H1 (cell line): ENCODE results near the gene WDR91. TPM values are rescaled to one million over a fixed set of nuclear protein-coding genes. Genes with fewer than 3 reads are reported as not detected.

Experiments
- CTCF ChIA-PET: fragments of 300-600 bp; sonication (Branson Sonifier 250); formaldehyde crosslinking; loops from one replicate; lab custom pipeline; 2021; ENCODE audit not compliant: partially characterized antibody; lab: Charles Lee
- POLR2A ChIA-PET: fragments of 300-600 bp; sonication (Branson Sonifier 250); formaldehyde crosslinking; loops from one replicate; lab custom pipeline; 2021; ENCODE audit warnings: inconsistent platforms; ENCODE audit not compliant: partially characterized antibody; lab: Charles Lee
- DNase-seq, 2 experiments: peaks; one replicate each; pipeline versions ENCODE4 v3.0.0 to v3.0.0-alpha.2; 2010 to 2022; ENCODE audit warnings: low spot score in 2 of 2, low read depth in 1 of 2, mixed read lengths in 1 of 2
- FAIRE-seq: peaks from 2 replicates; lab custom pipeline; 2011; peaks lifted over from hg19 to GRCh38; lab: Jason Lieb, UNC
- H2AFZ ChIP-seq: 2 replicates; pipeline ENCODE4 v1.8.1; 2012; ENCODE audit warnings: low read length, inconsistent platforms
- H2AK5ac ChIP-seq: 2 replicates; pipeline ENCODE4 v1.6.1; 2013; ENCODE audit warnings: low read depth, low read length
- H2BK120ac ChIP-seq: replicated peaks from 2 replicates; pipeline ENCODE3; 2013; ENCODE audit warnings: low read depth, low read length, inconsistent platforms
- H2BK12ac ChIP-seq: 2 replicates; pipeline ENCODE4 v1.6.1; 2013; ENCODE audit warnings: low read depth, low read length
- H2BK15ac ChIP-seq: 2 replicates; pipeline ENCODE4 v1.6.1; 2013; ENCODE audit warnings: low read length
- H2BK20ac ChIP-seq: 2 replicates; pipeline ENCODE4 v1.6.1; 2013; ENCODE audit warnings: low read length
- H2BK5ac ChIP-seq: 2 replicates; pipeline ENCODE4 v1.6.1; 2013; ENCODE audit warnings: low read depth, low read length
- H3K14ac ChIP-seq: 2 replicates; pipeline ENCODE4 v1.6.1; 2013; ENCODE audit warnings: inconsistent platforms; ENCODE audit not compliant: insufficient read length
- H3K18ac ChIP-seq: 2 replicates; pipeline ENCODE4 v1.6.1; 2013; ENCODE audit warnings: low read length; ENCODE audit errors: extremely low read depth
- H3K23ac ChIP-seq: 2 replicates; pipeline ENCODE4 v1.6.1; 2013; ENCODE audit warnings: inconsistent platforms; ENCODE audit not compliant: insufficient read length
- H3K23me2 ChIP-seq: 2 replicates; pipeline ENCODE4 v1.6.1; 2013; ENCODE audit warnings: low read depth, low read length
- H3K27ac ChIP-seq: 2 replicates; pipeline ENCODE4 v1.6.1; 2011; ENCODE audit warnings: low read depth, low read length, inconsistent platforms
- H3K27me3 ChIP-seq, 4 experiments: replicated peaks in 1 of 4; 1 replicate in 1 of 4; 2 replicates in 3 of 4; pipeline versions ENCODE4 v1.6.1 to v1.8.1; 2011 to 2013; ENCODE audit warnings: low read length in 3 of 4, mild to moderate bottlenecking in 3 of 4, inconsistent platforms in 2 of 4, mixed read lengths in 2 of 4, moderate library complexity in 1 of 4; ENCODE audit not compliant: control insufficient read depth in 3 of 4, insufficient read depth in 3 of 4; ENCODE audit errors: extremely low read depth in 1 of 4
- H3K36me3 ChIP-seq, 4 experiments: 2 replicates each; pipeline versions ENCODE4 v1.6.1 to v1.8.1; 2011 to 2013; ENCODE audit warnings: mild to moderate bottlenecking in 4 of 4, low read length in 3 of 4, moderate library complexity in 2 of 4, control low read depth in 1 of 4, inconsistent platforms in 1 of 4; ENCODE audit not compliant: insufficient read depth in 4 of 4, control insufficient read depth in 2 of 4
- H3K4ac ChIP-seq: replicated peaks from 2 replicates; pipeline ENCODE3; 2013; ENCODE audit warnings: low read length, low read depth, mixed read lengths, inconsistent platforms; ENCODE audit not compliant: insufficient read length
- H3K4me1 ChIP-seq, 4 experiments: replicated peaks in 1 of 4; 1 replicate in 1 of 4; 2 replicates in 3 of 4; pipeline versions ENCODE4 v1.6.1 to v1.8.1; 2011 to 2013; ENCODE audit warnings: low read length in 3 of 4, inconsistent platforms in 2 of 4, mixed read lengths in 1 of 4; ENCODE audit not compliant: insufficient read depth in 4 of 4, control insufficient read depth in 3 of 4
- H3K4me2 ChIP-seq, 2 experiments: 2 replicates each; pipeline versions ENCODE4 v1.6.1 to v1.8.1; 2011 to 2013; ENCODE audit warnings: low read depth in 2 of 2, low read length in 2 of 2, control low read depth in 1 of 2, inconsistent platforms in 1 of 2, mild to moderate bottlenecking in 1 of 2; ENCODE audit not compliant: insufficient read depth in 1 of 2
- H3K4me3 ChIP-seq, 4 experiments: fragments of 200-600, 300-600 bp in 1 of 4; sonication (generic), shearing (Covaris generic), sonication (Bioruptor Twin) in 1 of 4; 2 replicates each; pipeline versions ENCODE4 v1.5.1 to v1.8.1; 2011 to 2016; ENCODE audit warnings: low read length in 4 of 4, low read depth in 3 of 4, control low read depth in 2 of 4, inconsistent platforms in 2 of 4, mild to moderate bottlenecking in 2 of 4, mixed read lengths in 1 of 4, moderate library complexity in 1 of 4; ENCODE audit not compliant: insufficient read depth in 2 of 4; ENCODE audit errors: extremely low read depth in 1 of 4
- H3K56ac ChIP-seq: replicated peaks from 2 replicates; pipeline ENCODE3; 2013; ENCODE audit warnings: low read depth, mild to moderate bottlenecking, mixed read lengths, low read length, inconsistent platforms; ENCODE audit not compliant: insufficient read length
- H3K79me1 ChIP-seq: 2 replicates; pipeline ENCODE4 v1.6.1; 2013; ENCODE audit warnings: low read depth, low read length, control low read depth
- H3K79me2 ChIP-seq, 2 experiments: 2 replicates each; pipeline versions ENCODE4 v1.6.1 to v1.8.1; 2012 to 2013; ENCODE audit warnings: low read length in 2 of 2, mild to moderate bottlenecking in 2 of 2, inconsistent platforms in 1 of 2; ENCODE audit not compliant: insufficient read depth in 2 of 2, control insufficient read depth in 1 of 2
- H3K9ac ChIP-seq, 4 experiments: replicated peaks in 1 of 4; 1 replicate in 1 of 4; 2 replicates in 3 of 4; pipeline versions ENCODE4 v1.6.1 to v1.8.1; 2011 to 2013; ENCODE audit warnings: low read depth in 3 of 4, low read length in 3 of 4, control low read depth in 2 of 4, mild to moderate bottlenecking in 2 of 4, moderate library complexity in 2 of 4, inconsistent platforms in 1 of 4; ENCODE audit errors: extremely low read depth in 1 of 4
- H3K9me3 ChIP-seq, 2 experiments: 2 replicates each; pipeline versions ENCODE4 v1.6.1 to v1.8.1; 2012 to 2013; ENCODE audit warnings: mild to moderate bottlenecking in 2 of 2, moderate library complexity in 2 of 2, control low read depth in 1 of 2, inconsistent platforms in 1 of 2, low read depth in 1 of 2, low read length in 1 of 2, mixed read lengths in 1 of 2; ENCODE audit not compliant: insufficient read depth in 2 of 2
- H4K20me1 ChIP-seq, 2 experiments: replicated peaks in 1 of 2; 2 replicates each; pipeline versions ENCODE3 to v1.8.1; 2011 to 2013; ENCODE audit warnings: inconsistent platforms in 2 of 2, low read length in 2 of 2, mild to moderate bottlenecking in 1 of 2; ENCODE audit not compliant: insufficient read depth in 2 of 2, control insufficient read depth in 1 of 2
- H4K5ac ChIP-seq: 2 replicates; pipeline ENCODE4 v1.6.1; 2013; ENCODE audit warnings: low read length, low read depth, mixed read lengths, inconsistent platforms; ENCODE audit not compliant: insufficient read length
- H4K8ac ChIP-seq: 2 replicates; pipeline ENCODE4 v1.8.0; 2013; ENCODE audit warnings: mild to moderate bottlenecking, moderate library complexity, low read length, inconsistent platforms; ENCODE audit not compliant: insufficient read depth; ENCODE audit errors: extremely low read depth
- H4K91ac ChIP-seq: replicated peaks from 2 replicates; pipeline ENCODE3; 2013; ENCODE audit warnings: low read length, mixed read lengths, inconsistent platforms; ENCODE audit not compliant: insufficient read length
- NANOG ChIP-seq: IDR thresholded peaks from 2 replicates; pipeline ENCODE4 v1.6.1; 2011; ENCODE audit warnings: low read length, low read depth, mild to moderate bottlenecking, inconsistent platforms; ENCODE audit not compliant: insufficient read depth, poor library complexity, severe bottlenecking
- RFX5 ChIP-seq: IDR thresholded peaks from 2 replicates; pipeline ENCODE4 v1.6.1; 2011; ENCODE audit warnings: low read depth, low read length, improper control_type of control experiment, borderline replicate concordance
- SRF ChIP-seq: IDR thresholded peaks from 2 replicates; pipeline ENCODE4 v1.6.1; 2011; ENCODE audit warnings: mild to moderate bottlenecking, low read depth, low read length, moderate library complexity
- USF2 ChIP-seq: IDR thresholded peaks from 2 replicates; pipeline ENCODE4 v1.6.1; 2011; ENCODE audit warnings: low read length, improper control_type of control experiment
- WGBS, 2 experiments: shearing (Covaris generic) in 1 of 2; methylation state at CpG; one replicate each; pipeline versions ENCODE4 v1.1.6 to v1.1.7; 2013 to 2015; ENCODE audit warnings: low lambda C conversion rate in 2 of 2, mixed read lengths in 2 of 2, inconsistent platforms in 1 of 2, low coverage in 1 of 2, missing lambda C conversion rate in 1 of 2; ENCODE audit not compliant: insufficient replicate concordance in 2 of 2, insufficient coverage in 1 of 2, insufficient read length in 1 of 2; ENCODE audit errors: extremely low coverage in 1 of 2, missing lambda C conversion rate in 1 of 2; 5-methylcytosine and 5-hydroxymethylcytosine counted together
- polyA plus RNA-seq, 7 experiments: library from polyadenylated mRNA; depleted of rRNA in 3 of 7; stranded (reverse) in 5 of 7; unstranded in 2 of 7; fragments of >200 nt in 5 of 7; fragments of 200-250 nt in 2 of 7; gene quantifications; 1 replicate in 5 of 7; 2 replicates in 1 of 7; 4 replicates in 1 of 7; pipeline versions ENCODE4 v1.2.1 to v1.2.3, GENCODE V29; 2011 to 2013; ENCODE audit warnings: missing spikeins in 2 of 7, mixed read lengths in 2 of 7
- total RNA-seq: library from RNA; stranded (reverse); fragmentation: NEBNext Ultra II Directional; extraction: Animal tissue kit (Norgen Biotek cat#: 25700); gene quantifications from 2 replicates; pipeline ENCODE4 v1.2.1, GENCODE V29; 2021

The WDR91 gene
- total and polyA plus RNA-seq, 2 of the 8 experiments (the other 6 are each of a cell fraction or from before 2014, with no cell fraction given) = 8.2 to 14.7 TPM

- no peak overlapping the region for H3K23ac ChIP-seq
- H3K79me2 ChIP-seq = no peaks in the 10 kb centered on the region
- H2AK5ac ChIP-seq = no peak overlapping the region
- H3K4ac ChIP-seq = no peak overlapping the region
- H3K56ac ChIP-seq = no peak overlapping the region
- no peak overlapping the region for H4K8ac ChIP-seq
- H4K20me1 ChIP-seq = no peaks in the 10 kb centered on the region
- no peaks in the 10 kb centered on the region; the same call in 1 of the 2 replicates for H3K23me2 ChIP-seq
- H2BK120ac ChIP-seq = no peak overlapping the region
- H3K9me3 ChIP-seq = no peaks in the 10 kb centered on the region
- no peaks in the 10 kb centered on the region; a peak in 2 of 7 replicates for H3K27me3 ChIP-seq
- H2BK15ac ChIP-seq = 0 out of 2 replicates have a peak overlapping the region, but pooled peaks have one; percentile 12
- DNase-seq = no peak
- 81% methylated on average over 9 of the region's 9 CpGs; no CpG with 5 or more reads in 1 of the 2 experiments for WGBS, 2 experiments
- no peak overlapping the region for H3K4me2 ChIP-seq
- H3K79me1 ChIP-seq = no peaks in the 10 kb centered on the region
- H3K4me1 ChIP-seq = no peaks in the 10 kb centered on the region
- no peak for FAIRE-seq
- no peak overlapping the region for H2BK20ac ChIP-seq
- no peak overlapping the region for H3K4me3 ChIP-seq
- H3K36me3 ChIP-seq = no peaks in the 10 kb centered on the region
- H3K18ac ChIP-seq = no peak overlapping the region
- CTCF ChIA-PET = interaction anchor here (0.7 to 2.1 kb wide), 9 partner anchors 9 to 663 kb away, joined by 3 to 11 read pairs (median 3); no protein-coding TSS in a partner anchor
- POLR2A ChIA-PET = no interaction called here
- no peak overlapping the region; the same call in 1 of the 2 replicates for H2BK5ac ChIP-seq
- TF ChIP-seq USF2 (no peak), RFX5 (no peak), NANOG (no peak), SRF (no peak)
- H3K9ac ChIP-seq = no peak overlapping the region
- H4K5ac ChIP-seq = no peak overlapping the region
- no peak overlapping the region for H3K14ac ChIP-seq
- H2BK12ac ChIP-seq = no peak overlapping the region
- no peak overlapping the region for H3K27ac ChIP-seq
- no peak overlapping the region for H2AFZ ChIP-seq
- no peak overlapping the region for H4K91ac ChIP-seq
These were observed 42.8 kb upstream of the WDR91 start for GRCh38 chr7:135253851-135254771.
